ENCODE data around the gene RAD54L. TPM values are rescaled to one million over a fixed set of nuclear protein-coding genes. Genes with fewer than 3 reads are reported as not detected.

RAD54L gene
- total RNA-seq, 1 donor from 2014 or later: 22.2 TPM

GRCh38 chr1:46281021-46281420 lies 33.5 kb downstream of the RAD54L start:
- H3K4me2 ChIP-seq: no peak overlapping the region
- no peak overlapping the region for H3K4me3 ChIP-seq
- H3K27me3 Mint-ChIP-seq (ENCODE audit: insufficient read depth, low read depth): peaks cover 3% of the 10 kb centered on the region
- H2AFZ ChIP-seq (replicated peaks): no peak overlapping the region
- no peaks in the 10 kb centered on the region for H3K9me3 Mint-ChIP-seq
- no peak overlapping the region for H3K9ac ChIP-seq
- H3K9me3 ChIP-seq (ENCODE audit: low read depth): no peaks in the 10 kb centered on the region
- no peak for TF ChIP-seq EZH2phosphoT487 (IDR thresholded peaks at IDR 0.05)
- TF ChIP-seq CTCF (IDR thresholded peaks at IDR 0.05): no peak
- TF ChIP-seq EZH2 (IDR thresholded peaks at IDR 0.05): no peak
- H3K79me2 ChIP-seq (ENCODE audit: low read depth): no peaks in the 10 kb centered on the region
- H3K27ac ChIP-seq: no peak overlapping the region
- no peak overlapping the region for H3K27ac Mint-ChIP-seq
- peaks cover 40% of the 10 kb centered on the region for H3K36me3 Mint-ChIP-seq
- peaks cover 17% of the 10 kb centered on the region for H3F3A ChIP-seq (ENCODE audit: low read depth)
- no peak overlapping the region for H3K4me3 Mint-ChIP-seq
- DNase-seq (ENCODE audit: low spot score): no peak
- H4K20me1 ChIP-seq (ENCODE audit: low read depth): peaks cover 3% of the 10 kb centered on the region
- H3K36me3 ChIP-seq: no peaks in the 10 kb centered on the region
- H3K4me1 Mint-ChIP-seq: no peaks in the 10 kb centered on the region
- no peaks in the 10 kb centered on the region for H3K27me3 ChIP-seq
- H3K4me1 ChIP-seq: no peaks in the 10 kb centered on the region

GRCh38 chr1:46284058-46284457 lies 36.5 kb downstream of the RAD54L start:
- H3K27ac Mint-ChIP-seq: no peak overlapping the region

DNA sequence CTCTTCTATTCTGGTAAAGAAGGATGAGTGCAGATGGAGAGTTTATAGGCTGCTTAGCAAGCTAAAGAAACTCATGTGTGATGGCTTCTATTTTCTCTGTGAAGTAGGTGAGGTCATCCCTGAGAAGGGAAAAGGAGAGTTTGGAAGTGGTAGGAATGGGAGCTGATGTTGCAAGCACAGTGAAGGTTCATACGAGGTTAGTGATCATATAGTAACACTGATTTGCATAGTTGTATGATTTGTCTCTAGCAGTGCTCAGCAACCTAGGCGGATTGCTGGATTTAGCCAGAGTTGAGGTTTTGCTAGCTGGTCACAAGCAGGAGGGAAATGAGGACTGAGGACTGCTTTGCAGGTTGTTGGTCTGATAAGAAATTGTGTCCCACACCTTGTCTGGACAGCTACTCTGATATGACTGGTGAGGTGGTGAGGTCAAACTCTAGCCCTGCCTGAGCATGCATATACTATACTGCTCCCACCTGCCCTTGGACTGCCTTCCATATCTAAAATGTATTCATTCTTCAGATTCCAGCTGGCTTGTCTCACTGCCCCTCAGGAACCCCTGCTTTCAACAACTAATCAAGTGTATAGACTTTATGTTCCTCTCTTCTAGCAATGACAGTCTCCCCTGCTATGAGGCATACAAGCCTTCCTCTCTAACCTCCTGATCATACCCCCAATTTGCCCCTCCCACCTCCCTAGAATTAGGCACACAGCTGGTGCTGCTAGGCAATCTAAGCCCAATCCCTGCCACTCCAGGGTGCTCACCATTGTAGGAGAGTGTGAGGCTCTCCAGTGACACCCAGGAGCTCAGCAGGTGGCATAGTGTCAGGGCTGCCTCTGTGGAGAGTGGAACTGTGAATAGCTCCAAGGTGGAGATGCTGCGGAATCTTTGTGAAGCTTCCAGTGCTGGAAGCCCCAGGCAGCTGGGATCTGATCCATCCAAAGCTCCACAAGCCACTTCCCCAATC lies 37.3 kb downstream of the RAD54L start:
- H3K27ac Mint-ChIP-seq: no peak overlapping the region
- Histone ChIP-seq H3F3A (ENCODE audit: low read depth) (peaks cover 11% of the 10 kb centered on the region), H3K9me3 (ENCODE audit: low read depth) (no peaks in the 10 kb centered on the region), H3K9ac (no peak overlapping the region), H4K20me1 (ENCODE audit: low read depth) (peaks cover 3% of the 10 kb centered on the region), H2AFZ (replicated peaks) (no peak overlapping the region), H3K27me3 (no peaks in the 10 kb centered on the region), H3K4me3 (no peak overlapping the region), H3K4me1 (no peaks in the 10 kb centered on the region), H3K4me2 (no peak overlapping the region), H3K36me3 (no peaks in the 10 kb centered on the region), H3K79me2 (ENCODE audit: low read depth) (no peaks in the 10 kb centered on the region), H3K27ac (no peak overlapping the region)
- H3K36me3 Mint-ChIP-seq: peaks cover 44% of the 10 kb centered on the region
- no peaks in the 10 kb centered on the region for H3K4me1 Mint-ChIP-seq
- no peaks in the 10 kb centered on the region for H3K9me3 Mint-ChIP-seq
- TF ChIP-seq EZH2 (IDR thresholded peaks at IDR 0.05): no peak
- DNase-seq (ENCODE audit: low spot score): no peak
- no peak overlapping the region for H3K4me3 Mint-ChIP-seq
- H3K27me3 Mint-ChIP-seq (ENCODE audit: insufficient read depth, low read depth): peaks cover 2% of the 10 kb centered on the region

More at GRCh38 chr1:46284058-46284457, 36.5 kb downstream of the RAD54L start:
- Histone ChIP-seq H3K9ac (no peak overlapping the region), H3K36me3 (no peaks in the 10 kb centered on the region), H3K79me2 (ENCODE audit: low read depth) (no peaks in the 10 kb centered on the region), H3K4me2 (no peak overlapping the region), H3K4me1 (no peaks in the 10 kb centered on the region), H3K27me3 (no peaks in the 10 kb centered on the region), H3F3A (ENCODE audit: low read depth) (peaks cover 11% of the 10 kb centered on the region), H4K20me1 (ENCODE audit: low read depth) (peaks cover 3% of the 10 kb centered on the region), H3K27ac (no peak overlapping the region), H3K4me3 (no peak overlapping the region), H2AFZ (replicated peaks) (no peak overlapping the region), H3K9me3 (ENCODE audit: low read depth) (no peaks in the 10 kb centered on the region)
- TF ChIP-seq EZH2phosphoT487 (IDR thresholded peaks at IDR 0.05) (no peak), EZH2 (IDR thresholded peaks at IDR 0.05) (no peak), CTCF (IDR thresholded peaks at IDR 0.05) (no peak)
- H3K4me3 Mint-ChIP-seq: no peak overlapping the region
- peaks cover 41% of the 10 kb centered on the region for H3K36me3 Mint-ChIP-seq
- H3K9me3 Mint-ChIP-seq: no peaks in the 10 kb centered on the region
- no peaks in the 10 kb centered on the region for H3K4me1 Mint-ChIP-seq
- DNase-seq (ENCODE audit: low spot score): no peak
- peaks cover 2% of the 10 kb centered on the region for H3K27me3 Mint-ChIP-seq (ENCODE audit: insufficient read depth, low read depth)

Data from neural progenitor cell (in vitro differentiated cells).